Measurements from ENCODE around the gene DNAJB2.

The DNAJB2 gene

GRCh38 chr2:219314804-219315468, 35.8 kb downstream of the DNAJB2 start:
- H3K4me3 ChIP-seq (ENCODE audit: low read depth, low read length, poor library complexity, severe bottlenecking), result no peak overlapping the region
- H2AFZ ChIP-seq (ENCODE audit: low read length), result no peak overlapping the region
- H3K4me1 ChIP-seq (ENCODE audit: insufficient read depth, low read length, severe bottlenecking), result no peaks in the 10 kb centered on the region
- no peaks in the 10 kb centered on the region for H3K9me3 ChIP-seq (ENCODE audit: low read length)
- no peak overlapping the region for H3K4me2 ChIP-seq (ENCODE audit: low read length)
- no peak overlapping the region for H3K9ac ChIP-seq (ENCODE audit: low read length)
- H3F3A ChIP-seq (ENCODE audit: insufficient read depth, low read length), result no peaks in the 10 kb centered on the region
- H3K27ac ChIP-seq (ENCODE audit: low read depth, low read length, poor library complexity, severe bottlenecking), result no peak overlapping the region
- H3K79me2 ChIP-seq (ENCODE audit: insufficient read depth, low read length), result no peaks in the 10 kb centered on the region
- H4K20me1 ChIP-seq (ENCODE audit: insufficient read depth, low read length), result no peaks in the 10 kb centered on the region
- no peak for TF ChIP-seq CTCF (IDR thresholded peaks at IDR 0.05; ENCODE audit: low read length)
- no peak for TF ChIP-seq EZH2 (IDR thresholded peaks at IDR 0.05; ENCODE audit: borderline replicate concordance, low read length)
- H3K9me2 ChIP-seq (ENCODE audit: low read depth, low read length), result no peaks in the 10 kb centered on the region
- H3K36me3 ChIP-seq (ENCODE audit: insufficient read depth, low read length), result no peaks in the 10 kb centered on the region; the same call in 1 of the 2 replicates
- H3K27me3 ChIP-seq (ENCODE audit: insufficient read depth, low read length), result no peaks in the 10 kb centered on the region

DNA sequence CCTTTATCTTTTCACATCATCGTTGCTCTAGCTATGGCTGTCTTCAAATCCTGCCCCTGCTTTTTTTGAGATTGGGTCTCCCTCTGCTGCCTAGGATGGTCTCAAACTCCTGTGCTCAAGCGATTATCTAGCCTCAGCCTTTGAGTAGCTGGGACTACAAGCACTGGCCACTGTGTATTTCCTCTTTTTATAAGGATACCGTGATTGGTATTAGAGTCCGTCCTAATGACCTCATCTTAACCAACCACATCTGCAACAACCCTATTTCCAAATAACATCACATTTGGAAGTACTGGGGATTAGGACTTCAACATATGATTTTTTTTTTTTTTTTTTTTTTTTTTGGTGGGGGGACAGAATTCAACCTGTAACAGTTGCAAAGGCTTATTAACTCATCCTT, 44.3 kb downstream of the DNAJB2 start:
- Histone ChIP-seq H3K27ac (ENCODE audit: low read depth, low read length, poor library complexity, severe bottlenecking) (no peak overlapping the region), H2AFZ (ENCODE audit: low read length) (no peak overlapping the region), H3K9ac (ENCODE audit: low read length) (no peak overlapping the region), H3K4me2 (ENCODE audit: low read length) (no peak overlapping the region), H4K20me1 (ENCODE audit: insufficient read depth, low read length) (no peaks in the 10 kb centered on the region), H3K4me3 (ENCODE audit: low read depth, low read length, poor library complexity, severe bottlenecking) (no peak overlapping the region), H3K9me3 (ENCODE audit: low read length) (no peaks in the 10 kb centered on the region), H3K79me2 (ENCODE audit: insufficient read depth, low read length) (no peaks in the 10 kb centered on the region), H3K36me3 (ENCODE audit: insufficient read depth, low read length) (no peaks in the 10 kb centered on the region), H3K4me1 (ENCODE audit: insufficient read depth, low read length, severe bottlenecking) (no peaks in the 10 kb centered on the region), H3K27me3 (ENCODE audit: insufficient read depth, low read length) (no peaks in the 10 kb centered on the region), H3F3A (ENCODE audit: insufficient read depth, low read length) (no peaks in the 10 kb centered on the region), H3K9me2 (ENCODE audit: low read depth, low read length) (no peaks in the 10 kb centered on the region)
- TF ChIP-seq CTCF (IDR thresholded peaks at IDR 0.05; ENCODE audit: low read length) (no peak), EZH2 (IDR thresholded peaks at IDR 0.05; ENCODE audit: borderline replicate concordance, low read length) (no peak)

GRCh38 chr2:219325136-219325535, 46.0 kb downstream of the DNAJB2 start:
- no peaks in the 10 kb centered on the region for H3K4me1 ChIP-seq (ENCODE audit: insufficient read depth, low read length, severe bottlenecking)
- no peaks in the 10 kb centered on the region for H4K20me1 ChIP-seq (ENCODE audit: insufficient read depth, low read length)

More at GRCh38 chr2:219325136-219325535, 46.0 kb downstream of the DNAJB2 start:
- H3K9ac ChIP-seq (ENCODE audit: low read length), result no peak overlapping the region
- H3K9me2 ChIP-seq (ENCODE audit: low read depth, low read length), result no peaks in the 10 kb centered on the region
- H3K36me3 ChIP-seq (ENCODE audit: insufficient read depth, low read length), result no peaks in the 10 kb centered on the region
- no peaks in the 10 kb centered on the region for H3F3A ChIP-seq (ENCODE audit: insufficient read depth, low read length)
- no peak overlapping the region for H3K27ac ChIP-seq (ENCODE audit: low read depth, low read length, poor library complexity, severe bottlenecking)
- no peak overlapping the region for H3K4me2 ChIP-seq (ENCODE audit: low read length)
- H3K27me3 ChIP-seq (ENCODE audit: insufficient read depth, low read length), result no peaks in the 10 kb centered on the region
- no peak overlapping the region for H3K4me3 ChIP-seq (ENCODE audit: low read depth, low read length, poor library complexity, severe bottlenecking)
- no peak overlapping the region for H2AFZ ChIP-seq (ENCODE audit: low read length)
- TF ChIP-seq CTCF (IDR thresholded peaks at IDR 0.05; ENCODE audit: low read length) (no peak), EZH2 (IDR thresholded peaks at IDR 0.05; ENCODE audit: borderline replicate concordance, low read length) (no peak)
- no peaks in the 10 kb centered on the region for H3K9me3 ChIP-seq (ENCODE audit: low read length)
- H3K79me2 ChIP-seq (ENCODE audit: insufficient read depth, low read length), result no peaks in the 10 kb centered on the region
